Neural cell (in vitro differentiated cells): ENCODE measurements around the gene MTX1.

Experiments used
- CTCF ChIP-seq: fragments of 450-650 bp; IDR thresholded peaks from 2 replicates; pipeline ENCODE4 v1.5.1; 2014; ENCODE audit warnings: antibody characterized with exemption, mild to moderate bottlenecking, moderate library complexity; ENCODE audit not compliant: poor library complexity, severe bottlenecking
- EP300 ChIP-seq: fragments of 450-650 bp; conservative IDR thresholded peaks from 2 replicates; pipeline ENCODE4 v1.6.1; 2014; ENCODE audit warnings: antibody characterized with exemption, mild to moderate bottlenecking, moderate library complexity; ENCODE audit not compliant: poor library complexity, severe bottlenecking
- EZH2 ChIP-seq: fragments of 200-600, 300-800 bp; shearing (Covaris generic), sonication (generic); IDR thresholded peaks from 2 replicates; pipeline ENCODE4 v1.6.1; 2014; ENCODE audit warnings: antibody characterized with exemption, low read length, borderline replicate concordance, mild to moderate bottlenecking; ENCODE audit not compliant: insufficient read depth, poor library complexity, severe bottlenecking
- MXI1 ChIP-seq: fragments of 450-650 bp; conservative IDR thresholded peaks from 2 replicates; pipeline ENCODE4 v1.6.1; 2014; ENCODE audit warnings: antibody characterized with exemption, mild to moderate bottlenecking; ENCODE audit not compliant: poor library complexity, severe bottlenecking
- POLR2AphosphoS5 ChIP-seq: IDR thresholded peaks from 2 replicates; pipeline ENCODE4 v1.6.1; 2012
- RAD21 ChIP-seq: fragments of 450-650 bp; conservative IDR thresholded peaks from 2 replicates; pipeline ENCODE4 v1.6.1; 2014; ENCODE audit warnings: antibody characterized with exemption, mild to moderate bottlenecking, moderate library complexity
- REST ChIP-seq: IDR thresholded peaks from 2 replicates; pipeline ENCODE4 v1.6.1; 2012; ENCODE audit warnings: borderline replicate concordance
- SMC3 ChIP-seq: fragments of 450-650 bp; conservative IDR thresholded peaks from 2 replicates; pipeline ENCODE4 v1.6.1; 2014; ENCODE audit warnings: antibody characterized with exemption, mild to moderate bottlenecking, moderate library complexity; ENCODE audit not compliant: poor library complexity
- TAF1 ChIP-seq: IDR thresholded peaks from 2 replicates; pipeline ENCODE4 v1.6.1; 2012; ENCODE audit warnings: low read depth

- TF ChIP-seq EP300 (no peak), CTCF (no peak), MXI1 (no peak), RAD21 (no peak), REST (no peak), TAF1 (no peak), EZH2 (no peak), POLR2AphosphoS5 (no peak), SMC3 (no peak)
Observed at GRCh38 chr1:155187456-155187891, 21.0 kb upstream of the MTX1 start.
